Measurements from ENCODE around the gene PPIP5K1. TPM values are rescaled to one million over a fixed set of nuclear protein-coding genes. Genes with fewer than 3 reads are reported as not detected.
A peak's percentile ranks its signal among the peaks of the same experiment; 100 is the strongest.

Gene PPIP5K1
- total RNA-seq, 2 experiments from 2014 or later: 32.8 to 33.6 TPM

- H3K27ac Mint-ChIP-seq: no peak overlapping the region
- H3K4me1 Mint-ChIP-seq: peaks cover 35% of the 10 kb centered on the region
- peaks cover 29% of the 10 kb centered on the region for H3K27me3 Mint-ChIP-seq
- no peaks in the 10 kb centered on the region for H3K36me3 Mint-ChIP-seq
- DNase-seq: no peak
- no peaks in the 10 kb centered on the region for H3K9me3 Mint-ChIP-seq
- H3K4me3 Mint-ChIP-seq: no peak overlapping the region
Measured at GRCh38 chr15:43516801-43517353, 73.1 kb downstream of the PPIP5K1 start.

- Mint-ChIP-seq H3K4me1 (peaks cover 38% of the 10 kb centered on the region), H3K27me3 (peaks cover 29% of the 10 kb centered on the region), H3K36me3 (no peaks in the 10 kb centered on the region), H3K4me3 (no peak overlapping the region), H3K9me3 (no peaks in the 10 kb centered on the region), H3K27ac (no peak overlapping the region)
- DNase-seq: no peak
Measured at GRCh38 chr15:43516185-43516584, 73.8 kb downstream of the PPIP5K1 start.

GRCh38 chr15:43515741-43516140, 74.3 kb downstream of the PPIP5K1 start:
- H3K36me3 Mint-ChIP-seq: no peaks in the 10 kb centered on the region
- H3K4me1 Mint-ChIP-seq: peaks cover 41% of the 10 kb centered on the region
- H3K4me3 Mint-ChIP-seq: no peak overlapping the region
- peaks cover 29% of the 10 kb centered on the region for H3K27me3 Mint-ChIP-seq
- H3K9me3 Mint-ChIP-seq: no peaks in the 10 kb centered on the region
- H3K27ac Mint-ChIP-seq: no peak overlapping the region
- DNase-seq: no peak

- no peak overlapping the region for H3K4me3 Mint-ChIP-seq
- no peaks in the 10 kb centered on the region for H3K36me3 Mint-ChIP-seq
- no peak for DNase-seq
- H3K27me3 Mint-ChIP-seq: peaks cover 23% of the 10 kb centered on the region
- H3K9me3 Mint-ChIP-seq: no peaks in the 10 kb centered on the region
- H3K4me1 Mint-ChIP-seq: peaks cover 49% of the 10 kb centered on the region
- H3K27ac Mint-ChIP-seq: no peak overlapping the region
Measured at GRCh38 chr15:43514241-43515057, 75.6 kb downstream of the PPIP5K1 start.

GRCh38 chr15:43513550-43513949, 76.5 kb downstream of the PPIP5K1 start:
- H3K27ac Mint-ChIP-seq: no peak overlapping the region
- H3K36me3 Mint-ChIP-seq: no peaks in the 10 kb centered on the region
- no peak overlapping the region for H3K4me3 Mint-ChIP-seq
- peaks cover 52% of the 10 kb centered on the region for H3K4me1 Mint-ChIP-seq
- H3K9me3 Mint-ChIP-seq: no peaks in the 10 kb centered on the region
- peaks cover 23% of the 10 kb centered on the region for H3K27me3 Mint-ChIP-seq
- DNase-seq: no peak

- no peak overlapping the region for H3K27ac Mint-ChIP-seq
- no peaks in the 10 kb centered on the region for H3K9me3 Mint-ChIP-seq
- H3K4me1 Mint-ChIP-seq: peaks cover 35% of the 10 kb centered on the region
- H3K4me3 Mint-ChIP-seq: peak overlapping the region; percentile 85
- H3K27me3 Mint-ChIP-seq: peaks cover 3% of the 10 kb centered on the region
- no peaks in the 10 kb centered on the region for H3K36me3 Mint-ChIP-seq
- no peak for DNase-seq
Measured at GRCh38 chr15:43511012-43511885, 78.8 kb downstream of the PPIP5K1 start.

- H3K4me3 Mint-ChIP-seq: peak overlapping the region; percentile 85
- peaks cover 32% of the 10 kb centered on the region for H3K4me1 Mint-ChIP-seq
- peak; percentile 99 for DNase-seq
- H3K27me3 Mint-ChIP-seq: no peaks in the 10 kb centered on the region
- no peaks in the 10 kb centered on the region for H3K9me3 Mint-ChIP-seq
- H3K36me3 Mint-ChIP-seq: no peaks in the 10 kb centered on the region
- peak overlapping the region; percentile 80 for H3K27ac Mint-ChIP-seq
Measured at GRCh38 chr15:43510200-43511011, 79.6 kb downstream of the PPIP5K1 start.

- Mint-ChIP-seq H3K36me3 (no peaks in the 10 kb centered on the region), H3K4me1 (peaks cover 32% of the 10 kb centered on the region), H3K4me3 (peak overlapping the region; percentile 85), H3K27ac (no peak overlapping the region), H3K27me3 (no peaks in the 10 kb centered on the region), H3K9me3 (no peaks in the 10 kb centered on the region)
- no peak for DNase-seq
Measured at GRCh38 chr15:43509660-43510199, 80.3 kb downstream of the PPIP5K1 start.

- no peak overlapping the region for H3K27ac Mint-ChIP-seq
- peak overlapping the region; percentile 4 for H3K4me3 Mint-ChIP-seq
- no peaks in the 10 kb centered on the region for H3K27me3 Mint-ChIP-seq
- no peak for DNase-seq
- H3K4me1 Mint-ChIP-seq: peaks cover 26% of the 10 kb centered on the region
- no peaks in the 10 kb centered on the region for H3K9me3 Mint-ChIP-seq
- no peaks in the 10 kb centered on the region for H3K36me3 Mint-ChIP-seq
Measured at GRCh38 chr15:43508991-43509659, 80.9 kb downstream of the PPIP5K1 start.

GRCh38 chr15:43508421-43508820, 81.6 kb downstream of the PPIP5K1 start:
- Mint-ChIP-seq H3K27ac (no peak overlapping the region), H3K36me3 (no peaks in the 10 kb centered on the region), H3K4me3 (no peak overlapping the region), H3K4me1 (peaks cover 20% of the 10 kb centered on the region), H3K9me3 (no peaks in the 10 kb centered on the region), H3K27me3 (no peaks in the 10 kb centered on the region)
- no peak for DNase-seq

- H3K36me3 Mint-ChIP-seq: no peaks in the 10 kb centered on the region
- H3K9me3 Mint-ChIP-seq: no peaks in the 10 kb centered on the region
- DNase-seq: no peak
- no peak overlapping the region for H3K4me3 Mint-ChIP-seq
- no peak overlapping the region for H3K27ac Mint-ChIP-seq
- H3K27me3 Mint-ChIP-seq: no peaks in the 10 kb centered on the region
- peaks cover 10% of the 10 kb centered on the region for H3K4me1 Mint-ChIP-seq
Measured at GRCh38 chr15:43505738-43506137, 84.3 kb downstream of the PPIP5K1 start.

GRCh38 chr15:43499635-43500034, 90.4 kb downstream of the PPIP5K1 start:
- Mint-ChIP-seq H3K9me3 (no peaks in the 10 kb centered on the region), H3K4me1 (no peaks in the 10 kb centered on the region), H3K27ac (no peak overlapping the region), H3K27me3 (no peaks in the 10 kb centered on the region), H3K36me3 (no peaks in the 10 kb centered on the region), H3K4me3 (no peak overlapping the region)
- no peak for DNase-seq

GRCh38 chr15:43498990-43499389, 91.0 kb downstream of the PPIP5K1 start:
- Mint-ChIP-seq H3K9me3 (no peaks in the 10 kb centered on the region), H3K4me1 (no peaks in the 10 kb centered on the region), H3K36me3 (no peaks in the 10 kb centered on the region), H3K27ac (no peak overlapping the region), H3K4me3 (no peak overlapping the region), H3K27me3 (no peaks in the 10 kb centered on the region)
- no peak for DNase-seq
